Measurements from ENCODE around the gene SPON1. TPM values are rescaled to one million over a fixed set of nuclear protein-coding genes. Genes with fewer than 3 reads are reported as not detected.

Gene SPON1
- total and polyA plus RNA-seq, 2 experiments from 2014 or later = 2.9 to 6.4 TPM

DNA sequence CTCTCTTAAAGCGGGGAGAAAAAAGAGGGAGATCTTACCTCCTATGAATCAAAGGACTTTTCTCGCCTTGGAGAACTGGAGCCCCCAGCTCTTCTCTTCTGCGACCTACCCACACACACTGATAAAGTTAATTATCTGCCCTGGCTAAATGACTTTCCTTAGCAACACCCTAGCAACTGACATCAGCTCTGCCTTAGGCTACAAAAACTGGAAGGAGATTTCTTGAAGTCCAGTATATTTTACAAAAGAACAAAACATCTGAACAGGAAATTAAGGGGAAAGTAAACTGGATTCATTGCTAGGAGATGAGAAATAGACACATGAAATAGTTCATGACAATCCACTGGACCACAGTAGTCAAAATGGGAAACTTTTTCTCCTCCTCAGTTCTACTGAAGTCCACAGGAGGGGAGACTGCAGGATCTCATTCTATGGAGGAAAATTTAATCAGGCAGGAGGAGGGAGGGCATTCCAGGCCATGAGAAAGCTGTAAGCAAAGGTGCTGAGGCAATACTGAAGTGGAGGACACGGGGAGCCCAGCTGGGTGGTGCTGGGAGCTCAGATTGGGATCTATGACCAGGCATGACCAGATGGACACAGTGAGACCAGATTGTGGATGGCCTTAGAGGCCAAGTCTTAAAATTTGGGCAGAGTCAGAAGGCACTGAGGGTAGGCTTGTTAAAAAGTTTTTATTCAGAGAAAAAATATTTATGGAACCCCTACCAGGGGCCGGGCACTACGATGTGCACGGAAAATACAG, 3.7 kb upstream of the SPON1 start (continued):
- TF ChIP-seq, protein P1, sequence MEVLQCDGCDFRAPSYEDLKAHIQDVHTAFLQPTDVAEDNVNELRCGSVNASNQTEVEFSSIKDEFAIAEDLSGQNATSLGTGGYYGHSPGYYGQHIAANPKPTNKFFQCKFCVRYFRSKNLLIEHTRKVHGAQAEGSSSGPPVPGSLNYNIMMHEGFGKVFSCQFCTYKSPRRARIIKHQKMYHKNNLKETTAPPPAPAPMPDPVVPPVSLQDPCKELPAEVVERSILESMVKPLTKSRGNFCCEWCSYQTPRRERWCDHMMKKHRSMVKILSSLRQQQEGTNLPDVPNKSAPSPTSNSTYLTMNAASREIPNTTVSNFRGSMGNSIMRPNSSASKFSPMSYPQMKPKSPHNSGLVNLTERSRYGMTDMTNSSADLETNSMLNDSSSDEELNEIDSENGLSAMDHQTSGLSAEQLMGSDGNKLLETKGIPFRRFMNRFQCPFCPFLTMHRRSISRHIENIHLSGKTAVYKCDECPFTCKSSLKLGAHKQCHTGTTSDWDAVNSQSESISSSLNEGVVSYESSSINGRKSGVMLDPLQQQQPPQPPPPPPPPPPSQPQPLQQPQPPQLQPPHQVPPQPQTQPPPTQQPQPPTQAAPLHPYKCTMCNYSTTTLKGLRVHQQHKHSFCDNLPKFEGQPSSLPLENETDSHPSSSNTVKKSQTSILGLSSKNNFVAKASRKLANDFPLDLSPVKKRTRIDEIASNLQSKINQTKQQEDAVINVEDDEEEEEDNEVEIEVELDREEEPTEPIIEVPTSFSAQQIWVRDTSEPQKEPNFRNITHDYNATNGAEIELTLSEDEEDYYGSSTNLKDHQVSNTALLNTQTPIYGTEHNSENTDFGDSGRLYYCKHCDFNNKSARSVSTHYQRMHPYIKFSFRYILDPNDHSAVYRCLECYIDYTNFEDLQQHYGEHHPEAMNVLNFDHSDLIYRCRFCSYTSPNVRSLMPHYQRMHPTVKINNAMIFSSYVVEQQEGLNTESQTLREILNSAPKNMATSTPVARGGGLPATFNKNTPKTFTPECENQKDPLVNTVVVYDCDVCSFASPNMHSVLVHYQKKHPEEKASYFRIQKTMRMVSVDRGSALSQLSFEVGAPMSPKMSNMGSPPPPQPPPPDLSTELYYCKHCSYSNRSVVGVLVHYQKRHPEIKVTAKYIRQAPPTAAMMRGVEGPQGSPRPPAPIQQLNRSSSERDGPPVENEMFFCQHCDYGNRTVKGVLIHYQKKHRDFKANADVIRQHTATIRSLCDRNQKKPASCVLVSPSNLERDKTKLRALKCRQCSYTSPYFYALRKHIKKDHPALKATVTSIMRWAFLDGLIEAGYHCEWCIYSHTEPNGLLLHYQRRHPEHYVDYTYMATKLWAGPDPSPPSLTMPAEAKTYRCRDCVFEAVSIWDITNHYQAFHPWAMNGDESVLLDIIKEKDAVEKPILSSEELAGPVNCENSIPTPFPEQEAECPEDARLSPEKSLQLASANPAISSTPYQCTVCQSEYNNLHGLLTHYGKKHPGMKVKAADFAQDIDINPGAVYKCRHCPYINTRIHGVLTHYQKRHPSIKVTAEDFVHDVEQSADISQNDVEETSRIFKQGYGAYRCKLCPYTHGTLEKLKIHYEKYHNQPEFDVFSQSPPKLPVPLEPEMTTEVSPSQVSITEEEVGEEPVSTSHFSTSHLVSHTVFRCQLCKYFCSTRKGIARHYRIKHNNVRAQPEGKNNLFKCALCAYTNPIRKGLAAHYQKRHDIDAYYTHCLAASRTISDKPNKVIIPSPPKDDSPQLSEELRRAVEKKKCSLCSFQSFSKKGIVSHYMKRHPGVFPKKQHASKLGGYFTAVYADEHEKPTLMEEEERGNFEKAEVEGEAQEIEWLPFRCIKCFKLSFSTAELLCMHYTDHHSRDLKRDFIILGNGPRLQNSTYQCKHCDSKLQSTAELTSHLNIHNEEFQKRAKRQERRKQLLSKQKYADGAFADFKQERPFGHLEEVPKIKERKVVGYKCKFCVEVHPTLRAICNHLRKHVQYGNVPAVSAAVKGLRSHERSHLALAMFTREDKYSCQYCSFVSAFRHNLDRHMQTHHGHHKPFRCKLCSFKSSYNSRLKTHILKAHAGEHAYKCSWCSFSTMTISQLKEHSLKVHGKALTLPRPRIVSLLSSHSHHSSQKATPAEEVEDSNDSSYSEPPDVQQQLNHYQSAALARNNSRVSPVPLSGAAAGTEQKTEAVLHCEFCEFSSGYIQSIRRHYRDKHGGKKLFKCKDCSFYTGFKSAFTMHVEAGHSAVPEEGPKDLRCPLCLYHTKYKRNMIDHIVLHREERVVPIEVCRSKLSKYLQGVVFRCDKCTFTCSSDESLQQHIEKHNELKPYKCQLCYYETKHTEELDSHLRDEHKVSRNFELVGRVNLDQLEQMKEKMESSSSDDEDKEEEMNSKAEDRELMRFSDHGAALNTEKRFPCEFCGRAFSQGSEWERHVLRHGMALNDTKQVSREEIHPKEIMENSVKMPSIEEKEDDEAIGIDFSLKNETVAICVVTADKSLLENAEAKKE (CRISPR knock-in tag; IDR thresholded peaks at IDR 0.05) = no peak
- no peak for TF ChIP-seq ZNF114 (CRISPR knock-in tag; IDR thresholded peaks at IDR 0.05)
- TF ChIP-seq ZNF331 (CRISPR knock-in tag; IDR thresholded peaks at IDR 0.05; ENCODE audit: low read depth) = no peak
- no peak for TF ChIP-seq JUNB (IDR thresholded peaks at IDR 0.05; ENCODE audit: unreplicated experiment)
- TF ChIP-seq POLR2AphosphoS5 (IDR thresholded peaks at IDR 0.05; ENCODE audit: low read depth) = no peak
- TF ChIP-seq EZH2phosphoT487 (IDR thresholded peaks at IDR 0.05; ENCODE audit: unreplicated experiment) = no peak
- no peak for TF ChIP-seq ETS1 (IDR thresholded peaks at IDR 0.05)
- no peak for TF ChIP-seq STAT1 (IDR thresholded peaks at IDR 0.05; ENCODE audit: unreplicated experiment)
- no peak for TF ChIP-seq NANOG (IDR thresholded peaks at IDR 0.05; ENCODE audit: borderline replicate concordance)
